Left ventricle myocardium inferior (tissue), 1 donor: ENCODE measurements around the gene KIAA0232. TPM values are rescaled to one million over a fixed set of nuclear protein-coding genes. Genes with fewer than 3 reads are reported as not detected.

ENCODE experiments used
- DNase-seq: peaks from one replicate; pipeline ENCODE4 v3.0.0-alpha.2; 2020
- H3K27ac ChIP-seq: fragments of 200-600 bp; replicated peaks from 2 replicates; pipeline ENCODE4 v1.8.0; 2021
- H3K27me3 ChIP-seq: fragments of 200-600 bp; 2 replicates; pipeline ENCODE4 v1.8.0; 2021; ENCODE audit warnings: low read depth
- H3K36me3 ChIP-seq: fragments of 200-600 bp; 2 replicates; pipeline ENCODE4 v1.8.0; 2021
- H3K4me1 ChIP-seq: fragments of 200-600 bp; 2 replicates; pipeline ENCODE4 v1.8.0; 2021
- H3K4me3 ChIP-seq: fragments of 200-600 bp; 2 replicates; pipeline ENCODE4 v1.8.0; 2021; ENCODE audit warnings: mild to moderate bottlenecking, moderate library complexity
- H3K9me3 ChIP-seq: fragments of 200-600 bp; replicated peaks from 2 replicates; pipeline ENCODE4 v1.8.0; 2021
- CTCF ChIP-seq: fragments of 200-600 bp; IDR thresholded peaks from 2 replicates; pipeline ENCODE4 v1.8.0; 2021; ENCODE audit warnings: antibody characterized with exemption, mild to moderate bottlenecking, borderline replicate concordance
- intact Hi-C: fragments of 100-400 bp; cut with micrococcal nuclease; formaldehyde crosslinking; loops from one replicate; pipeline ENCODE4 v1.11.0; 2022
- total RNA-seq: library from RNA; stranded (reverse); fragmentation: NEBNext Ultra II Directional; extraction: Animal tissue kit (Norgen Biotek cat#: 25700); gene quantifications from one replicate; pipeline ENCODE4 v1.2.1, GENCODE V29; 2021
- donor health status: DM: no; HTN: yes; CAD: no; lungs with severe emphysema.

Gene KIAA0232
- total RNA-seq, 1 donor from 2014 or later = 82.5 TPM

- intact Hi-C loops = loop anchor here (10.0 kb wide), 1 partner anchor 85 kb away; no protein-coding TSS in a partner anchor
- H3K4me1 ChIP-seq = peaks cover 11% of the 10 kb centered on the region
- no peak for TF ChIP-seq CTCF
- no peaks in the 10 kb centered on the region for H3K9me3 ChIP-seq
- no peak overlapping the region for H3K4me3 ChIP-seq
- H3K27ac ChIP-seq = no peak overlapping the region
- H3K36me3 ChIP-seq = no peaks in the 10 kb centered on the region
- peaks cover 16% of the 10 kb centered on the region for H3K27me3 ChIP-seq
- no peak for DNase-seq
Measured at GRCh38 chr4:6900181-6900812, 117.8 kb downstream of the KIAA0232 start.

GRCh38 chr4:6900956-6901355 is 118.4 kb downstream of the KIAA0232 start:
- no peak for TF ChIP-seq CTCF
- Histone ChIP-seq H3K9me3 (no peaks in the 10 kb centered on the region), H3K27ac (no peak overlapping the region), H3K36me3 (no peaks in the 10 kb centered on the region), H3K27me3 (peaks cover 17% of the 10 kb centered on the region), H3K4me1 (peaks cover 11% of the 10 kb centered on the region), H3K4me3 (no peak overlapping the region)
- DNase-seq = no peak
- intact Hi-C loops = loop anchor here (10.0 kb wide), 1 partner anchor 84 kb away; no protein-coding TSS in a partner anchor

- H3K9me3 ChIP-seq = no peaks in the 10 kb centered on the region
- H3K27ac ChIP-seq = no peak overlapping the region
- no peak overlapping the region for H3K4me3 ChIP-seq
- peaks cover 25% of the 10 kb centered on the region for H3K27me3 ChIP-seq
- no peaks in the 10 kb centered on the region for H3K36me3 ChIP-seq
- no peak for DNase-seq
- intact Hi-C loops = loop anchor here (10.0 kb wide), 1 partner anchor 83 kb away; no protein-coding TSS in a partner anchor
- peaks cover 11% of the 10 kb centered on the region for H3K4me1 ChIP-seq
- TF ChIP-seq CTCF = no peak
Measured at GRCh38 chr4:6901669-6902317, 119.3 kb downstream of the KIAA0232 start.

GRCh38 chr4:6902318-6903042 is 120.0 kb downstream of the KIAA0232 start:
- TF ChIP-seq CTCF = no peak
- H3K4me3 ChIP-seq = no peak overlapping the region
- H3K36me3 ChIP-seq = no peaks in the 10 kb centered on the region
- peaks cover 14% of the 10 kb centered on the region for H3K4me1 ChIP-seq
- no peaks in the 10 kb centered on the region for H3K9me3 ChIP-seq
- intact Hi-C loops = loop anchor here (10.0 kb wide), 1 partner anchor 82 kb away; no protein-coding TSS in a partner anchor
- peaks cover 31% of the 10 kb centered on the region for H3K27me3 ChIP-seq
- no peak overlapping the region for H3K27ac ChIP-seq
- DNase-seq = no peak
